ENCODE measurements around the gene ZFP62.

Gene ZFP62

GRCh38 chr5:180844858-180845257 lies 16.2 kb downstream of the ZFP62 start:
- Histone ChIP-seq H3K4me3 (ENCODE audit: insufficient read depth, low read length, poor library complexity, severe bottlenecking) (no peak overlapping the region), H3K9me3 (ENCODE audit: insufficient read depth, low read length) (peaks cover 2% of the 10 kb centered on the region; the same call in 1 of the 2 replicates), H3K36me3 (ENCODE audit: low read length) (peaks cover 23% of the 10 kb centered on the region), H3K27me3 (ENCODE audit: low read length) (no peaks in the 10 kb centered on the region), H3K9me2 (replicated peaks; ENCODE audit: insufficient read depth, low read length) (no peaks in the 10 kb centered on the region), H3K9ac (ENCODE audit: low read length) (no peak overlapping the region), H3F3A (ENCODE audit: insufficient read depth) (peaks cover 3% of the 10 kb centered on the region; the same call in 1 of the 2 replicates), H3K27ac (ENCODE audit: low read depth, low read length) (no peak overlapping the region), H2AFZ (ENCODE audit: low read depth, low read length, severe bottlenecking) (no peak overlapping the region), H4K20me1 (ENCODE audit: low read depth, low read length) (no peaks in the 10 kb centered on the region), H3K4me2 (ENCODE audit: low read depth, low read length, poor library complexity, severe bottlenecking) (no peak overlapping the region), H3K79me2 (ENCODE audit: insufficient read depth, low read length) (no peaks in the 10 kb centered on the region)
- no peak for TF ChIP-seq CTCF (IDR thresholded peaks at IDR 0.05; ENCODE audit: insufficient read depth, low read length, poor library complexity, severe bottlenecking)
- no peak for TF ChIP-seq EZH2phosphoT487 (conservative IDR thresholded peaks at IDR 0.05; ENCODE audit: low read length)

- H3F3A ChIP-seq (ENCODE audit: insufficient read depth): peaks cover 3% of the 10 kb centered on the region; the same call in 1 of the 2 replicates
- no peak overlapping the region for H3K4me3 ChIP-seq (ENCODE audit: insufficient read depth, low read length, poor library complexity, severe bottlenecking)
- peaks cover 18% of the 10 kb centered on the region for H3K36me3 ChIP-seq (ENCODE audit: low read length)
- H3K27me3 ChIP-seq (ENCODE audit: low read length): no peaks in the 10 kb centered on the region
- no peak overlapping the region for H2AFZ ChIP-seq (ENCODE audit: low read depth, low read length, severe bottlenecking)
- H3K27ac ChIP-seq (ENCODE audit: low read depth, low read length): no peak overlapping the region
- H3K9ac ChIP-seq (ENCODE audit: low read length): no peak overlapping the region
- H3K79me2 ChIP-seq (ENCODE audit: insufficient read depth, low read length): no peaks in the 10 kb centered on the region
- no peaks in the 10 kb centered on the region for H4K20me1 ChIP-seq (ENCODE audit: low read depth, low read length)
- TF ChIP-seq EZH2phosphoT487 (conservative IDR thresholded peaks at IDR 0.05; ENCODE audit: low read length) (no peak), CTCF (IDR thresholded peaks at IDR 0.05; ENCODE audit: insufficient read depth, low read length, poor library complexity, severe bottlenecking) (no peak)
- no peaks in the 10 kb centered on the region for H3K9me2 ChIP-seq (replicated peaks; ENCODE audit: insufficient read depth, low read length)
- no peak overlapping the region for H3K4me2 ChIP-seq (ENCODE audit: low read depth, low read length, poor library complexity, severe bottlenecking)
- no peaks in the 10 kb centered on the region for H3K9me3 ChIP-seq (ENCODE audit: insufficient read depth, low read length)
These were observed 16.6 kb downstream of the ZFP62 start for GRCh38 chr5:180844432-180844831.

GRCh38 chr5:180839935-180840334 lies 21.1 kb downstream of the ZFP62 start:
- H3K9me3 ChIP-seq (ENCODE audit: insufficient read depth, low read length): no peaks in the 10 kb centered on the region
- H3K9ac ChIP-seq (ENCODE audit: low read length): no peak overlapping the region
- no peaks in the 10 kb centered on the region for H3K27me3 ChIP-seq (ENCODE audit: low read length)
- no peak overlapping the region for H3K4me3 ChIP-seq (ENCODE audit: insufficient read depth, low read length, poor library complexity, severe bottlenecking)
- no peak overlapping the region for H3K4me2 ChIP-seq (ENCODE audit: low read depth, low read length, poor library complexity, severe bottlenecking)
- no peaks in the 10 kb centered on the region for H4K20me1 ChIP-seq (ENCODE audit: low read depth, low read length)
- H3F3A ChIP-seq (ENCODE audit: insufficient read depth): peaks cover 12% of the 10 kb centered on the region
- no peaks in the 10 kb centered on the region for H3K79me2 ChIP-seq (ENCODE audit: insufficient read depth, low read length)
- no peak overlapping the region for H3K27ac ChIP-seq (ENCODE audit: low read depth, low read length)
- TF ChIP-seq CTCF (IDR thresholded peaks at IDR 0.05; ENCODE audit: insufficient read depth, low read length, poor library complexity, severe bottlenecking) (no peak), EZH2phosphoT487 (conservative IDR thresholded peaks at IDR 0.05; ENCODE audit: low read length) (no peak)
- H2AFZ ChIP-seq (ENCODE audit: low read depth, low read length, severe bottlenecking): no peak overlapping the region
- H3K9me2 ChIP-seq (replicated peaks; ENCODE audit: insufficient read depth, low read length): no peaks in the 10 kb centered on the region
- peaks cover 2% of the 10 kb centered on the region; the same call in 1 of the 2 replicates for H3K36me3 ChIP-seq (ENCODE audit: low read length)
